ENCODE measurements around the gene TMEM18.

- TF ChIP-seq, protein P1, sequence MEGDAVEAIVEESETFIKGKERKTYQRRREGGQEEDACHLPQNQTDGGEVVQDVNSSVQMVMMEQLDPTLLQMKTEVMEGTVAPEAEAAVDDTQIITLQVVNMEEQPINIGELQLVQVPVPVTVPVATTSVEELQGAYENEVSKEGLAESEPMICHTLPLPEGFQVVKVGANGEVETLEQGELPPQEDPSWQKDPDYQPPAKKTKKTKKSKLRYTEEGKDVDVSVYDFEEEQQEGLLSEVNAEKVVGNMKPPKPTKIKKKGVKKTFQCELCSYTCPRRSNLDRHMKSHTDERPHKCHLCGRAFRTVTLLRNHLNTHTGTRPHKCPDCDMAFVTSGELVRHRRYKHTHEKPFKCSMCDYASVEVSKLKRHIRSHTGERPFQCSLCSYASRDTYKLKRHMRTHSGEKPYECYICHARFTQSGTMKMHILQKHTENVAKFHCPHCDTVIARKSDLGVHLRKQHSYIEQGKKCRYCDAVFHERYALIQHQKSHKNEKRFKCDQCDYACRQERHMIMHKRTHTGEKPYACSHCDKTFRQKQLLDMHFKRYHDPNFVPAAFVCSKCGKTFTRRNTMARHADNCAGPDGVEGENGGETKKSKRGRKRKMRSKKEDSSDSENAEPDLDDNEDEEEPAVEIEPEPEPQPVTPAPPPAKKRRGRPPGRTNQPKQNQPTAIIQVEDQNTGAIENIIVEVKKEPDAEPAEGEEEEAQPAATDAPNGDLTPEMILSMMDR (IDR thresholded peaks at IDR 0.05), result no peak
- TF ChIP-seq POLR2A (IDR thresholded peaks at IDR 0.05), result no peak
These were observed 40.5 kb upstream of the TMEM18 start for GRCh38 chr2:717661-718060.
